ENCODE results near the gene PCBP4.
"Not testable (repeated sequence)": the region's sequence is repeated elsewhere in the genome, so short reads cannot be mapped to it uniquely, and the experiment has no call there.

Gene PCBP4

DNA sequence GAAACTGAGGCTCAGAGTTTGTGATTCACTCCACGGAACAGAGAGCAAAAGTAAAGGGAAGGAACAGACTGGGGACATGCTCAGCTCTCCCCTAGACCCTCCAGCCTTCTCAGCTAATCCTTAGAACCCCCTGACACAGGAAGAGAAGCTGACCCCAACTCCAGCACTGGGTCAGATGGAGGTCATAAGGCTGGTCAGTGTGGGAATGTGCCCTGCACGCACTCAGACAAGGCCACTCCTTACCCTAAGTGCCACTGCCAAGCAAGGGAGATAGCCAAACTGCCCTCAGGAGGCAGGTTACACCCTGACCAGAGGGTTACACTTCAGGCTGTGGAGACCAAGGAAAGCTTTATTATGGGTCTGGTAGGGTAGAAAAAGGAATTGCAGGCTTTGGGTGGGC, 27.3 kb upstream of the PCBP4 start:
- DNase-seq (ENCODE audit: low spot score): no peak

- DNase-seq (ENCODE audit: low spot score): not testable (repeated sequence)
Observed at GRCh38 chr3:51993657-51994056, 26.4 kb upstream of the PCBP4 start.

- no peak for DNase-seq (ENCODE audit: low spot score)
Observed at GRCh38 chr3:51992017-51992682, 24.9 kb upstream of the PCBP4 start.

DNA sequence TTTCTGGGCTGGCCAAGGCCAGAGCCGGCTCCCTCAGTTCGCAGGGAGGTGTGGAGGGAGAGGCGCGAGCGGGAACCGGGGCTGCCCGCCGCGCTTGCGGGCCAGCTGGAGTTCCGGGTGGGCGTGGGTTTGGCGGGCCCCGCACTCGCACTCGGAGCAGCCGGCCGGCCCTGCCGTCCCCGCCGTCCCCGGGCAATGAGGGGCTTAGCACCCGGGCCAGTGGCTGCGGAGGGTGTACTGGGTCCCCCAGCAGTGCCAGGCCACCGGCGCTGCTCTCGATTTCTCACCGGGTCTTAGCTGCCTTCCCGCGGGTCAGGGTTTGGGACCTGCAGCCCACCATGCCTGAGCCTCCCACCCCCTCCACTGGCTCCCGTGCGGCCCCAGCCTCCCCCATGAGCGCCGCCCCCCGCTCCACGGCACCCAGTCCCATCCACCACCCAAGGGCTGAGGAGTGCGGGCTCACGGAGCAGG, 23.3 kb upstream of the PCBP4 start:
- DNase-seq (ENCODE audit: low spot score): not testable (repeated sequence)

GRCh38 chr3:51988286-51989146, 21.3 kb upstream of the PCBP4 start:
- DNase-seq (ENCODE audit: low spot score): no peak

- DNase-seq (ENCODE audit: low spot score): no peak
Observed at GRCh38 chr3:51987568-51987967, 20.3 kb upstream of the PCBP4 start.

- no peak for DNase-seq (ENCODE audit: low spot score)
Observed at GRCh38 chr3:51986010-51986947, 19.0 kb upstream of the PCBP4 start.

DNA sequence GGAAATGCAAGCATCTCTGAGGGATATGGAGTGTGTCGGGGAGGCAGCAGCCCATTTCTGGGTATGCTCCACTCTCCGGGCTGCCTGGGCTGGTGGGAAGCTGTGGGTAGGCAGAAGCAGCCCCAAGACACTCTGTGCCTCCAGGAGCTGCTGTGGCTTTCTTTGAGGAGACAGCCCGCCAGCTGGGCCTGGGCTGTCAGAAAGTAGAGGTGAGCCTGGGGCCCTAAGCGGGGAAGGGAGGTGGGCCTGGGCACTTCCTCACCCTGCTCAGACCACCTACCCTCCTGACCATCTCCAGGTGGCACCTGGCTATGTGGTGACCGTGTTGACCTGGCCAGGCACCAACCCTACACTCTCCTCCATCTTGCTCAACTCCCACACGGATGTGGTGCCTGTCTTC, 17.8 kb upstream of the PCBP4 start:
- no peak for DNase-seq (ENCODE audit: low spot score)

DNA sequence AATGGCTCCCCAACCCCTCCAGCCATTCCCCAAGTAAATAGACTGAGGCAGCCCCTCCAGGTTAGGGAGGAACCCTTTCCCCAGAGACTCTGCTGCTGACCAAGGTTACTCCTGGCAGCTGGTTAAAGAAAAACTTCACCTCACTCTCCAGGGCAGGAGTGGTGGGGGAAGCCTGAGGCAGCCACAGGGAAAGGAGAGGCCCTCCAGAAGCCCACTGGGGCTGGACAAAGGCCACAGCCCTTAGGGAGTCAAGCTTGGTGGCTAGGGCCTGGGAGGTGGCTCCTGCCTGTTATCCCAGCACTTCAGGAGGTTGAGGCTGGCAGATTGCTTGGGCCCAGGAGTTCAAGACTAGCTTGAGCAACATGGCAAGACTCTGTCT, 17.0 kb upstream of the PCBP4 start:
- DNase-seq (ENCODE audit: low spot score): no peak

GRCh38 chr3:51983578-51984268, 16.5 kb upstream of the PCBP4 start:
- DNase-seq (ENCODE audit: low spot score): no peak

- peak; percentile 80 for DNase-seq (ENCODE audit: low spot score)
Observed at GRCh38 chr3:51982838-51983577, 15.8 kb upstream of the PCBP4 start, which contains the start of gene ACY1. Gene ACY1, plus strand, starts transcription at chr3:51983535. Its CDS starts 530 bp downstream, at chr3:51984065.

DNA sequence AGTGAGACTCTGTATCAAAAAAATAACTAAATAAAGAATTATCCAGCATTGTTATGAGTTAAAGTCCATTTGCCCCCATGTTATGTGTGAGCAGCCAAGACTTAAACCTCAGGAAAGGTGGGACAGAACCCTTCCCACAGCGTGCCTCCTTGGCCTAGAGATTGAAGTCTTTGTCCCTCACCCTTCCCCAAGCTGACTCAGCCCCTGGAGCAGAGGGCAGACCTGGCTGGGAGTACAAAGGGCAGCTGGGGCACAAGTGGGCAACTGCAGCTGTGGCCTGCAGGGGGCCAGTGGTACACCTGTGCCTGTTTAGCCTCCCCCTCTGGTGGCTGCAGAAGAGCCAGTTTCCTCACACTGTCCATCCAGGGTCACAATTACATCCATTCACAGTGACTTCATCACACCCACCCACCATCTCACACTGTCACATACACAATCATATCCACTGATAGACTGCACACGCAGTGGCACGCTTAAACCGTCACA, 15.1 kb upstream of the PCBP4 start:
- DNase-seq (ENCODE audit: low spot score): no peak

- DNase-seq (ENCODE audit: low spot score): no peak
Observed at GRCh38 chr3:51980253-51980652, 13.0 kb upstream of the PCBP4 start.

DNA sequence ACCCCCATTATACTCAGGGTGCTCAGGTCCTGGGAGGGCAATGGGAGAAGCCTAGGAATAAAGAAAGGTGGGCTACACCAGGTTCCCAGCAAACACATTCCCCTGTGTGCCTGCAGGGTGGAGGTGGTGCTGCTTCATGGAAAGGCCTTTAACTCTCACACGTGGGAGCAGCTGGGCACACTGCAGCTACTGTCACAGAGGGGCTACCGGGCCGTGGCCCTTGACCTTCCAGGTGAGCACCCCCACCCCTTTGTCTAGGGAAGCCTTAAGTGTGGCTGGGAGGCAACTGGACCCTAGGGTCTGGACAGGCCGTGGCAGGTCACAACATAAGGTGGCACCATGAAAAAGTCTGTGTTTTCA, 10.9 kb upstream of the PCBP4 start:
- no peak for DNase-seq (ENCODE audit: low spot score)

DNA sequence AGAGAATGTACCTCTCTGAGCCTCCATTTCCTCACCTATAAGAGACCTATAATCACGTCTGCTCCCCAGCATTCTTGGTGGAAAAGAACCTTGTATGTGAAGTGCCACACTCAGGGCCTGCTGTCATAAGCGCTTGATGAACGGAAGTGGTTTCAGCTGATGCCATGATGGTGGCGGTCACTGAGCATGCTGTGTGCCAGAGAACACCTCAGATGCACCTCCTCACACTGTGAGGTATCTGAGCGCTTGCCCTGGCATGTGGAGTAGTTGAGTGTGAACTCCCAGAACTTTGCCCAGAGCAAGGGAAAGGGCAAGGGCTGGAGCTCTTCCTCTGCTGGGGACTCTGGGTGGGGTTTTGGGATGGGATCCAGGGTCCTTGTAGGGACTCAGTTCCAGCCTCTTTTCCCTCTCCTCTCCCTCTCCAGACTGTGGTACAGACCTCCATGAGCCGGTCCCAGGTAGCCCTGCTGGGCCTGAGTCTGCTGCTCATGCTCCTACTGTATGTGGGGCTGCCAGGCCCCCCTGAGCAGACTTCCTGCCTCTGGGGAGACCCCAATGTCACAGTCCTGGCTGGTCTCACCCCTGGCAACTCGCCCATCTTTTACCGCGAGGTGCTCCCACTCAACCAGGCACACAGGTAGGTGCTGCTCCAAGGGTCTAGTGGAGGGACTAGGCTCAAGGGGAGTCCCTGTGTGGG, 10.3 kb upstream of the PCBP4 start:
- no peak for DNase-seq (ENCODE audit: low spot score)

DNA sequence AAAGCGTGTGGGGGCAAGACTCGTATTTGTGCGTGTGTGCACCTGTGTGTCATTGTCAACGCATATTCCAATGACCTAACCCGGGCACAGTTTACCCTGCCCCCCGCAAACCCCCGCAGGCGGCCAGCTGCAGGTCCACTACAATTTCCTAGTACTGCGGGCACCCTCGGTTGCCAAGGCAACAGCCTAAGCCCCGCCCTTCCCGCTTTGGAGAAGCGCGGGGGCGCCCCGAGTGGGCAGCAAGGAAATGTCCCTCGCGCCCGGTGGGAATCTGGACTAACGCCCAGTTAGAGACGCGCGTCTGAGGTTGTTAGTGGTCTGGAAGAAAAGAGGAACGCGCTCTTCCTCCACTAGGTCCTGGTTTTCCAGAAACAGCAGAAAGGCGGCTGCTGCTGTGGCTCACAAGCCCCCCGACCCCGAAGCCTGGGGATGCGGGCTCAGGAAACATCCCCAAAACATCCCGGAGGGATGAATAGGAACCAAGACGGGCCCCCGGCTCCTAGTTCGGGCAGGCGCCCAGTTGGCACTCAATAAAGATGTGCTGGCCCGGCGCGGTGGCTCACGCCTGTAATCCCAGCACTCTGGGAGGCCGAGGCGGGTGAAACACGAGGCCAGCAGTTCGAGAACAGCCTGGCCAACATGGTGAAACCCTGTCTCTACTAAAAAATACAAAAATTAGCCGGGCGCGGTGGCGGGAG, 8.7 kb upstream of the PCBP4 start:
- DNase-seq (ENCODE audit: low spot score): peak; percentile 82

DNA sequence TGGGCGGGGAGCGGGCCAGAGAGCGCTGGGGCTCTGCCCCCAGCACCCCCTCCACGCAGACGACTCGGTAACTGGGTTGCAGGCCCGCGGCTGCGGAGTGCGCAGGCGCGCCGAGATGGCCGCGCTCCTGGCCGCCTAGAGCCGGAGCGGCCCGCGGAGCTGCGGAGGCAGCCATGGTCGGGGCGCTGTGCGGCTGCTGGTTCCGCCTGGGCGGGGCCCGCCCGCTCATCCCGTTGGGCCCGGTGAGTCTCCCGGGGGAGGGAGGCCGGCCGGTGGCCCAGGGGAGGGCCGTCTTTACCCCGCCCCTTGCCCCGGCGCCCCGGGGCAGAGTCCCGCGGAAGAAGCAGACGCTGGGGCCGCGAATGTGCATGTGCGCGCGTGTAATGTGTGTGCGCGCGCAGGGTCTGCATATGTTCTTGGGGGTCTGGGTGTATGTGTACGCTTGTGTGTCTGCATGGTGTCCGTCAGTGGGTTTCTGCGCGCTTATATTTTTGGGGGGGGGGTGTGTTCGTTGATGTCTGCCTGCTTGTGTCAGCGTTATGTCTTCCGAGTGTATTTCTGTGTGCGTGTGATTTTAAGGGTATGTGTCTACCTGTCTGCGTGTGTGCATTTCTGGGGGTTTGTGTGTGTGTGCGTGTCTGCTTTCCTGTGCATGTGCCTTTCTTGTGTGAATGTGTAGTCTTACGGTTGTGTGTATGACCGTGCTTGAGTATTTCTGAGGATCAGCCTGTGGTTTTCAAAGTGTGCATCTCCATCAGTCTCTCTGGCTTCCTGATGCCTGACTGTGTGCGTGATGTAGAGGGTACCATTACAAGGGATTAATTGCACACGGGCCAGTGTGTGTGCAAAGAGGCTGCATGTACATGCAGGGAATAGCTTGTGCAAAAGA, 8.0 kb upstream of the PCBP4 start, which contains the start of gene ABHD14A:
Gene ABHD14A, plus strand, starts transcription at position 102 of the 889 bp plus-strand sequence. Its CDS starts 72 bp downstream, at position 174.
- peak; percentile 76 for DNase-seq (ENCODE audit: low spot score)

GRCh38 chr3:51974277-51974962, 7.2 kb upstream of the PCBP4 start:
- no peak for DNase-seq (ENCODE audit: low spot score)
